Fibroblast of the aortic adventitia (primary cell): ENCODE data around the gene B3GNT5. TPM values are rescaled to one million over a fixed set of nuclear protein-coding genes. Genes with fewer than 3 reads are reported as not detected.

Source experiments
- DNase-seq: peaks from one replicate; pipeline ENCODE4 v3.0.0-alpha.2; 2010; ENCODE audit warnings: low read depth
- H3K4me3 ChIP-seq: 2 replicates; pipeline ENCODE4 v1.5.1; 2011; ENCODE audit warnings: low read depth, mild to moderate bottlenecking, control low read depth, low read length, moderate library complexity
- total RNA-seq: library from RNA; depleted of rRNA; stranded (reverse); fragments of >200 nt; gene quantifications from 2 replicates; pipeline ENCODE4 v1.2.3, GENCODE V29; 2012; ENCODE audit warnings: low replicate concordance
- TF ChIP-seq, protein P1 (sequence below): IDR thresholded peaks from 2 replicates; pipeline ENCODE4 v1.5.1; 2011; ENCODE audit warnings: mild to moderate bottlenecking, low read length, control low read depth, inconsistent platforms; ENCODE audit not compliant: insufficient read depth

The B3GNT5 gene
- total RNA-seq, 1 donor = 4.7 TPM

DNA sequence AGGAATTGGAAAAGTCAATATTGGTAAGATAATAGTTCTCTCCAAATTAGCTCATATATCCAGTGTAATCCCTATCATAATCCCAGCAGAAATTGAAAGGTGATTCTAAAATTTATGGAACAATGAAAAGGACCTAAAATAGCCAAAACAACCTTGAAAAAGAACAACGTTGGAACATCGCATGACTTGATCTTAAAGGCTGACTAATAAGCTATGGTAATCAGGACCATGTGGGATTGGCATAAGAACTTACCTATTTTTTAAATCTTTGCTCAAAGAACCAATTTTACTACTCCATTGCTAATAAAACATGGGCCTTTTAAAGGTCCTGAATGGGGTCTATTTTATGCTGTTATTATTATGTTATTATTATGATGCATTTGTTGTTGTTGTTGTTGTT, 40.9 kb downstream of the B3GNT5 start:
- TF ChIP-seq, protein P1, sequence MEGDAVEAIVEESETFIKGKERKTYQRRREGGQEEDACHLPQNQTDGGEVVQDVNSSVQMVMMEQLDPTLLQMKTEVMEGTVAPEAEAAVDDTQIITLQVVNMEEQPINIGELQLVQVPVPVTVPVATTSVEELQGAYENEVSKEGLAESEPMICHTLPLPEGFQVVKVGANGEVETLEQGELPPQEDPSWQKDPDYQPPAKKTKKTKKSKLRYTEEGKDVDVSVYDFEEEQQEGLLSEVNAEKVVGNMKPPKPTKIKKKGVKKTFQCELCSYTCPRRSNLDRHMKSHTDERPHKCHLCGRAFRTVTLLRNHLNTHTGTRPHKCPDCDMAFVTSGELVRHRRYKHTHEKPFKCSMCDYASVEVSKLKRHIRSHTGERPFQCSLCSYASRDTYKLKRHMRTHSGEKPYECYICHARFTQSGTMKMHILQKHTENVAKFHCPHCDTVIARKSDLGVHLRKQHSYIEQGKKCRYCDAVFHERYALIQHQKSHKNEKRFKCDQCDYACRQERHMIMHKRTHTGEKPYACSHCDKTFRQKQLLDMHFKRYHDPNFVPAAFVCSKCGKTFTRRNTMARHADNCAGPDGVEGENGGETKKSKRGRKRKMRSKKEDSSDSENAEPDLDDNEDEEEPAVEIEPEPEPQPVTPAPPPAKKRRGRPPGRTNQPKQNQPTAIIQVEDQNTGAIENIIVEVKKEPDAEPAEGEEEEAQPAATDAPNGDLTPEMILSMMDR = no peak
- no peak for DNase-seq
- no peak overlapping the region for H3K4me3 ChIP-seq

DNA sequence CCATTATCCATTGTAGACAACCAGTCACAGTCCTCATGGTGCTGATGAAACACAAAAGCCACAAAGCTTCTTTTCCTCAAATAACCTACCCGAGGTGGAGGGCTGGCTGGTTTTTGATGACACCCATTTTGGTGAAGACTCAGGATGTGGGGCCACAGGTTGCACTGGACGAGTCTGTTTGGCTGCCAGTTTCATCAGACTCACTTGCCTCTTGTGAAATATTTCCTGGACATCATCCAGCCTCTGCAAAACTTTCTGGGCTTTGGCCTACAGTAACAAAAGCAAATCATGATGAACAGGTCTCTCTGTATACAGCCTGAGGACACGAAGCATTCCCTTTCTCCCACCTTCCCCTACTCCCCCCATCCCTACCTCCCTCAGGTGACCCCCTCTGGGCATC, 42.2 kb downstream of the B3GNT5 start:
- TF ChIP-seq, protein P1 = no peak
- H3K4me3 ChIP-seq = no peak overlapping the region
- DNase-seq = peak; percentile 95

DNA sequence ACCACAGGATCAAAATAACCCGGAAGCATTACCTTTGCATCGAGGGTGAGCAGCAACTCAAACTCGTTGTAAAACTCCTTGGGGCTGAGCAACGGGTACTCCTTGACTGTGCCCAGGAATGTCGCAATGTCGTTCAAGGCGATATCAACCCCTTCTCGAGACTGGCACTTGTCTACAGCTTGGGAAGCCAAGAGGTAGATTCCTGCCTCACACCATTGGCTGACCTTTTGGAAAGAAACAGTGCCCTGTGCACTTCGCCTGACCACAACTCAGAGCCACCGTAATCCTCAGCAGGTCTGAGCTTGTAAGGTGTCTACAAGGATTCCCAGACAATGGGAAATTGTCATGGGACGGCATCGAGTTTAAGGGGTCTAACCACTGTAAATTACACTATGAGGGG, 43.9 kb downstream of the B3GNT5 start:
- H3K4me3 ChIP-seq = no peak overlapping the region
- no peak for DNase-seq
- TF ChIP-seq, protein P1 = no peak

DNA sequence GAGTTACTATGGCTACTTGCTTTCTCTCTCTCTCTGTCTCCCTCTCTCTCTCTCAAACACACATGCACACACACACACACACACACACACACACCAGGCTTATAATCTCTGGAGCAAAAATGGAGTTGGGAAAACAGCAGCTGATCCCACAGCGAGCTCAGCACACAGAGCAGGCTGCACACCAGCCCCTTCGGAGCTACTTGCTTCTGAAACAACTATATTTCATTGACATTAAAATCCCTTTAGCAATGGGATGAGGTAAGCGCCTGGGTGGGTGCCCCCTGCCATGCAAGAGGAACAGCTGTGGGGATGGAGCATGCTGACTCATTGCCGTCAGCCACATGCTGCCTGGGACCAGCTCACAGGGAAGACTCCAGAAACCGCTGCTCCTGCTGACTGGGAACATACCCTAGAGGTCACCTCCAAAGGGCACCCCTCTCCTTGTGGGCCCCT, 45.7 kb downstream of the B3GNT5 start:
- peak; percentile 88 for DNase-seq
- TF ChIP-seq, protein P1 = no peak
- no peak overlapping the region for H3K4me3 ChIP-seq

DNA sequence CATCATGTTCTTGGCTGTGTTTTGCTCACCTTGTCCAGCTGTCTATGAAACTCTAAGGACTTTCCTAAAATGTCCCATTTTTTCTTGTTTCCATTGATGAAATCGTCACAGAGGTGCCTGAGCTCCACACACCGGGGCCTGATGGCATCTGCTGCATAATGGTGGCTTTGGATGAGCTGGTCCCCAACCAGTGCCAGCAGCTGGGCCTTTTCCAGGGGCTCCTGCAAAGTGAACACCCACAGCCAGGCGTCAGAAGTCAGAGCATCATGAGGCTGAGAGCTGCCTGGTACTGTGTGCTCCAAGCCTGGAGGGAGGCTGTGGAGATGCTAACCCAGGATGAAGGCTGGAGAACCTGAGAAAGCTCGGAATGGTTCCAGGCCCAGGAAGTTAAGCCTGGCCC, 46.9 kb downstream of the B3GNT5 start:
- H3K4me3 ChIP-seq = no peak overlapping the region
- TF ChIP-seq, protein P1 = no peak
- DNase-seq = no peak

DNA sequence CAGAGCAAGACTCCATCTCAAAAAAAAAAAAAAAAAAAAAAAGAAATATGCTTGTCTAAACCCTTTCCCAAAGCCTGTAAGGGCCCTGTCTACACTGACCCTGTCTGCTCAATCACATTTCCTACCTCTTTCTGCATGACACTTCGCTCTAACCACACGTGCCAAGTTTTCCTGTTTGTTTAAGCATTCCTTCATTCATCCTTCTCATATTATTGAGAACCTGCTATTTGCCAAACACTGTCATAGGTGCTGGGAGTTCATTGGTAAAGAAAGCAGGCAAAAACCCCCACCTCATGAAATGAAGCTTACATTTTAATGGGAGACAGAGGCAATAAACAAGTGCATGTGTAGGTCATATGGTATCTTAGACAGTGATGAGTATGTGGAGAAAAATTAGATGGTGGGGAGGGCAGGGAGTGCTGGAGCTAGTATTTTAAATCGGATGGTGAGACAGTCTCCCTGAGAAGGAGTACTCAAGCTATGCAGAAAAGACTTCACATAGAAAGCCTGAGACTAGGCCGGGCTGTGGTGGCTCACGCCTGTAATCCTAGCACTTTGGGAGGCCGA, 48.0 kb downstream of the B3GNT5 start:
- no peak for DNase-seq

More for the DNA sequence above, 48.0 kb downstream of the B3GNT5 start:
- TF ChIP-seq, protein P1 = no peak
- H3K4me3 ChIP-seq = no peak overlapping the region
